Skeletal muscle tissue (tissue), 4 donors: Measurements from ENCODE around the gene HMX1. TPM values are rescaled to one million over a fixed set of nuclear protein-coding genes. Genes with fewer than 3 reads are reported as not detected.

Experiments used
- H3K27ac ChIP-seq: one replicate; pipeline ENCODE4 v1.7.0; 2013; ENCODE audit warnings: mild to moderate bottlenecking, low read depth, low read length, inconsistent platforms
- H3K27me3 ChIP-seq, 3 donors: one replicate each; pipeline ENCODE4 v1.7.0; 2013; ENCODE audit warnings: low read length in 3 of 3; ENCODE audit not compliant: control insufficient read depth in 3 of 3, insufficient read depth in 3 of 3
- H3K36me3 ChIP-seq, 3 donors: one replicate each; pipeline ENCODE4 v1.7.0; 2013; ENCODE audit warnings: low read length in 3 of 3; ENCODE audit not compliant: control insufficient read depth in 3 of 3, insufficient read depth in 3 of 3
- H3K4me1 ChIP-seq, 3 donors: one replicate each; pipeline ENCODE4 v1.7.0; 2013; ENCODE audit warnings: low read length in 3 of 3, mild to moderate bottlenecking in 3 of 3; ENCODE audit not compliant: control insufficient read depth in 3 of 3, insufficient read depth in 3 of 3
- H3K4me3 ChIP-seq, 3 donors: one replicate each; pipeline ENCODE4 v1.7.0; 2013; ENCODE audit warnings: low read length in 3 of 3
- H3K9ac ChIP-seq, 3 donors: one replicate each; pipeline ENCODE4 v1.7.0; 2013; ENCODE audit warnings: low read length in 3 of 3, mild to moderate bottlenecking in 3 of 3, moderate library complexity in 2 of 3, low read depth in 1 of 3
- H3K9me3 ChIP-seq, 3 donors: one replicate each; pipeline ENCODE4 v1.7.0; 2013; ENCODE audit warnings: low read length in 3 of 3; ENCODE audit not compliant: control insufficient read depth in 3 of 3
- total RNA-seq: library from RNA; depleted of rRNA; stranded (reverse); fragments of >200 nt; gene quantifications from one replicate; pipeline ENCODE4 v1.2.3, GENCODE V29; 2014
- donor health status: Osteomylitis.

The HMX1 gene
- total RNA-seq, 1 donor from 2014 or later: not detected

- H3K27ac ChIP-seq: no peak overlapping the region
- no peak overlapping the region for H3K9ac ChIP-seq
- H3K4me1 ChIP-seq: peaks cover 3 to 7% (median 6%) of the 10 kb centered on the region in 3 donors
- peaks cover 61 to 82% (median 80%) of the 10 kb centered on the region in 3 donors for H3K27me3 ChIP-seq
- H3K4me3 ChIP-seq: peak overlapping the region in 1 of 3 donors; percentile 29
- H3K9me3 ChIP-seq: no peaks in the 10 kb centered on the region
- H3K36me3 ChIP-seq: no peaks in the 10 kb centered on the region
These were observed 22.2 kb upstream of the HMX1 start for GRCh38 chr4:8893624-8894423.

- Histone ChIP-seq H3K36me3 (no peaks in the 10 kb centered on the region), H3K27ac (no peak overlapping the region), H3K27me3 (peaks cover 65 to 84% (median 81%) of the 10 kb centered on the region in 3 donors), H3K4me3 (no peak overlapping the region), H3K9me3 (no peaks in the 10 kb centered on the region), H3K9ac (no peak overlapping the region), H3K4me1 (peaks cover 3 to 6% (median 5%) of the 10 kb centered on the region in 3 donors)
These were observed 21.6 kb upstream of the HMX1 start for GRCh38 chr4:8893227-8893623.

- H3K27ac ChIP-seq: no peak overlapping the region
- no peaks in the 10 kb centered on the region for H3K36me3 ChIP-seq
- peaks cover 71 to 84% (median 81%) of the 10 kb centered on the region in 3 donors for H3K27me3 ChIP-seq
- no peak overlapping the region for H3K4me3 ChIP-seq
- H3K9me3 ChIP-seq: no peaks in the 10 kb centered on the region
- H3K4me1 ChIP-seq: peaks cover 0 to 4% (median 3%) of the 10 kb centered on the region in 3 donors
- H3K9ac ChIP-seq: no peak overlapping the region
These were observed 21.1 kb upstream of the HMX1 start for GRCh38 chr4:8892556-8893226.

DNA sequence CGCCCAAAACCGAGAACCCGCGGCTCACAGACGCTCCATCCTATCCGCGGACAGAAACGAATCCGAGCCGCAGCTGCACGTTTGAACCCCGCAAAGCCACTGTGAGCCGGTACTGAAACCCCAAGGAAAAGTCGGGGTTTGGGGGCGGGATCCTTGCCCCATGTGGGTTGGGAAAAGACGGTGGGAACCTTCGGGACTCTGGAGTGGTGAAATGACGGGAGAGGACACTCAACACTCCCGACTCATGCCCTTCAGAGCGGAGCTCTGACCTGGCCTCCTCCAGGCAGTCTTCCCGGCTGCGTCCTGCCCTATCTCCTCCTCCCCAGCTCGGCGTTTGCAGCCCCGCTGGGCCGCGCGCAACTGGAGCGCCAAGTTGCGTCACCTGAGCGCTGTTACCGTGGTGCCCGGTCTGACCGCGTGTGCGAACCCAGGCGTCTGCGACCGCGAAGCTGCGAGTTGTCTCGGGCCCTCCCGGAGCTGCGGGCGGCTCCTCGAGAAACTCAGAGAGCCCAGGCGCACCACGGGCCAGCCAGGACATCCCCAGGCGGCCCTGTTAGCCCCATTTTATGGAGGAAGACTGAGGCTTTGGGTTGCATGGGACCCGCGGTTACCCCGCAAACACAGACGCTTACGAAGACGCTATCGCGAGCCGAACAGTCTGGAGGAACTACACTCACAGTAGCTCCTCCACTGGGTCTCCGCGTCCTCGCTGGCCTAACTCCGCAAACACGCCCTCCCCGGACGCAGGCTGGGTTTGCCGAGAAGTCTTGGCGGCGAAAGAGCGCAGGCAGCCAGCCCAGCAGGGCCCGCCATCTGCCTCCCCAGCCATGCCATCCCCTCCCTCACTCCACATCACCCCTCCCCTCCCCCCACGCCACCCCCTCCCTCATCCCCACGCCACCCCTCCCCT lies 20.3 kb upstream of the HMX1 start:
- H3K4me3 ChIP-seq: no peak overlapping the region
- H3K27ac ChIP-seq: no peak overlapping the region
- peaks cover 0 to 2% (median 2%) of the 10 kb centered on the region in 3 donors for H3K9me3 ChIP-seq
- H3K27me3 ChIP-seq: peaks cover 73 to 87% (median 86%) of the 10 kb centered on the region in 3 donors
- peaks cover 0 to 4% (median 3%) of the 10 kb centered on the region in 3 donors for H3K4me1 ChIP-seq
- no peaks in the 10 kb centered on the region for H3K36me3 ChIP-seq
- no peak overlapping the region for H3K9ac ChIP-seq

- Histone ChIP-seq H3K27me3 (peaks cover 70 to 87% (median 85%) of the 10 kb centered on the region in 3 donors), H3K27ac (no peak overlapping the region), H3K4me3 (no peak overlapping the region), H3K9ac (no peak overlapping the region), H3K36me3 (no peaks in the 10 kb centered on the region), H3K9me3 (peaks cover 0 to 2% (median 2%) of the 10 kb centered on the region in 3 donors), H3K4me1 (peaks cover 0 to 4% (median 3%) of the 10 kb centered on the region in 3 donors)
These were observed 19.6 kb upstream of the HMX1 start for GRCh38 chr4:8891255-8891645.

DNA sequence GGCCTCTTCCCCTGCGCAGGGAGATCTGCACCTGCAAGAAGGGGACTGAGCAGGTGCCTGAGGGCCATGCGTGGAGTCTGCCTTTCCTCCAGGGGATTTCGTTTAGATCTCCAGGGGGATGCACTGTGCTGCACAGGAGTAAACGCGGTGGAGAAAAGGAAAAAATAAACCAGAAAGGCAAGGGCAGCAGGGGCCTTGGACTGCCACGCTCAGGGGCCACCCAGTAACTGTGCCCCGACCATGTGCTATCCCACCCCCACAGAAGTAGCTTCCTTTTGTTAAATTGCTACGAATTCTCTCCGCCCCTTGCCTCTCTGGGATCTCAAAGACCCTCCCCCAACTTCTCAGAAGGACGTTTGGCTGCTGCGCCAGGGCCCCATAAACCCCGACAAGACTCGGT lies 17.2 kb upstream of the HMX1 start:
- H3K36me3 ChIP-seq: no peaks in the 10 kb centered on the region
- H3K27ac ChIP-seq: no peak overlapping the region
- peaks cover 0 to 2% (median 2%) of the 10 kb centered on the region in 3 donors for H3K9me3 ChIP-seq
- H3K27me3 ChIP-seq: peaks cover 54 to 74% (median 65%) of the 10 kb centered on the region in 3 donors
- H3K4me3 ChIP-seq: no peak overlapping the region
- peaks cover 0 to 4% (median 3%) of the 10 kb centered on the region in 3 donors for H3K4me1 ChIP-seq
- H3K9ac ChIP-seq: no peak overlapping the region

- H3K27me3 ChIP-seq: peaks cover 43 to 64% (median 51%) of the 10 kb centered on the region in 3 donors
- peaks cover 0 to 2% (median 2%) of the 10 kb centered on the region in 3 donors for H3K9me3 ChIP-seq
- no peak overlapping the region for H3K9ac ChIP-seq
- H3K4me1 ChIP-seq: no peaks in the 10 kb centered on the region
- no peaks in the 10 kb centered on the region for H3K36me3 ChIP-seq
- H3K4me3 ChIP-seq: no peak overlapping the region
- H3K27ac ChIP-seq: no peak overlapping the region
These were observed 15.2 kb upstream of the HMX1 start for GRCh38 chr4:8886612-8887406.

GRCh38 chr4:8882239-8882638 lies 10.6 kb upstream of the HMX1 start:
- peaks cover 0 to 2% (median 0%) of the 10 kb centered on the region in 3 donors for H3K9me3 ChIP-seq
- no peaks in the 10 kb centered on the region for H3K36me3 ChIP-seq
- H3K27ac ChIP-seq: no peak overlapping the region
- peaks cover 23 to 53% (median 42%) of the 10 kb centered on the region in 3 donors for H3K27me3 ChIP-seq
- no peak overlapping the region for H3K4me3 ChIP-seq
- H3K4me1 ChIP-seq: no peaks in the 10 kb centered on the region
- H3K9ac ChIP-seq: no peak overlapping the region

DNA sequence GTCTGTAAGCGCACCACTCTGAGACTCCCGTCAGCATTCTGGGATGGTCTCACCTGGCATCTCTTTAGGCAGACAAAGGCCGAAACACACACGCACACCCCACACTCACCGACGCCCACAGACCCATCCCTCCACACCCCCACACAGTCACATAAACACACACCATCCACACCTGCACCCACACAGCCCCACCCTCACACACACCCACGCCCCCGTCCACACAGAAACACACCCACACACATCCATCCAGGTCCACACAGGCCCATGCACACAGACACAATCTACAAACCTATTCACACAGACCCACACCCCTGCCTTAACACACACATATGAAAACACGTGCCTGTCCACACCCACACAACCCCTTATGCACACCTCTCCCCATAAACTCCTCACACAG lies 9.2 kb upstream of the HMX1 start:
- H3K36me3 ChIP-seq: no peaks in the 10 kb centered on the region

More for the DNA sequence above, 9.2 kb upstream of the HMX1 start:
- H3K9ac ChIP-seq: no peak overlapping the region
- peaks cover 30 to 57% (median 49%) of the 10 kb centered on the region in 3 donors for H3K27me3 ChIP-seq
- H3K4me3 ChIP-seq: no peak overlapping the region
- H3K9me3 ChIP-seq: no peaks in the 10 kb centered on the region
- no peaks in the 10 kb centered on the region for H3K4me1 ChIP-seq
- H3K27ac ChIP-seq: no peak overlapping the region
